GM19025 (cell line): ENCODE results near the gene SCAF1.

Experiments used
- ATAC-seq: cut with Tn5 transposase; IDR thresholded peaks from one replicate; pipeline ENCODE4 v1.9.1; 2021; ENCODE audit warnings: mild to moderate bottlenecking, low read depth, moderate library complexity; ENCODE audit not compliant: unreplicated experiment

Gene SCAF1

GRCh38 chr19:49640113-49640898 lies 1.7 kb upstream of the SCAF1 start, which contains the start of gene RRAS:
Gene RRAS, minus strand, starts transcription at chr19:49640143. Its CDS starts 45 bp downstream, at chr19:49640098.
- peak; percentile 50 for ATAC-seq

- no peak for ATAC-seq
Measured at GRCh38 chr19:49642492-49643035, 555 bp downstream of the SCAF1 start.

- ATAC-seq = no peak
Measured at GRCh38 chr19:49643466-49643865, 1.5 kb downstream of the SCAF1 start.

GRCh38 chr19:49645592-49645991 lies 3.6 kb downstream of the SCAF1 start:
- ATAC-seq = no peak

- no peak for ATAC-seq
Measured at GRCh38 chr19:49645995-49646394, 4.0 kb downstream of the SCAF1 start.

GRCh38 chr19:49646586-49646985 lies 4.6 kb downstream of the SCAF1 start:
- no peak for ATAC-seq

- no peak for ATAC-seq
Measured at GRCh38 chr19:49651029-49651819, 9.2 kb downstream of the SCAF1 start.

GRCh38 chr19:49651820-49652550 lies 10.0 kb downstream of the SCAF1 start:
- ATAC-seq = no peak

GRCh38 chr19:49652551-49653465 lies 10.8 kb downstream of the SCAF1 start:
- no peak for ATAC-seq

GRCh38 chr19:49653466-49653806 lies 11.4 kb downstream of the SCAF1 start:
- no peak for ATAC-seq

- no peak for ATAC-seq
Measured at GRCh38 chr19:49654581-49654980, 12.6 kb downstream of the SCAF1 start.

GRCh38 chr19:49655570-49656455 lies 13.8 kb downstream of the SCAF1 start:
- ATAC-seq = no peak

- ATAC-seq = no peak
Measured at GRCh38 chr19:49656456-49657109, 14.6 kb downstream of the SCAF1 start.

GRCh38 chr19:49657493-49658138 lies 15.6 kb downstream of the SCAF1 start:
- no peak for ATAC-seq

- no peak for ATAC-seq
Measured at GRCh38 chr19:49658139-49658517, 16.1 kb downstream of the SCAF1 start.

GRCh38 chr19:49658566-49659442 lies 16.8 kb downstream of the SCAF1 start:
- no peak for ATAC-seq
